ENCODE results near the gene FN3K. TPM values are rescaled to one million over a fixed set of nuclear protein-coding genes. Genes with fewer than 3 reads are reported as not detected.

Gene FN3K
- total and polyA plus RNA-seq, 2 of the 4 experiments (the other 2 are of a cell fraction), result 0.90 to 2.9 TPM

GRCh38 chr17:82751571-82752370, 16.4 kb downstream of the FN3K start, which contains the start of gene TBCD:
Gene TBCD, plus strand, starts transcription at chr17:82752065. Its CDS starts 129 bp downstream, at chr17:82752194.
- dilution Hi-C loops (cut with HindIII; ENCODE audit: low sequenced_read_pairs, unreplicated experiment), result no loop called here
- DNase-seq, result peak; percentile 89
- ATAC-seq (ENCODE audit: low read depth), result peak; percentile 91
- Histone ChIP-seq H4K5ac (ENCODE audit: low read depth, low read length) (no peak within 1 kb of the TSS), H2BK20ac (ENCODE audit: low read depth, low read length) (no peak within 1 kb of the TSS), H3K4me3 (ENCODE audit: insufficient read depth, low read depth, low read length) (peak within 1 kb of the TSS; percentile 93), H2AFZ (replicated peaks; ENCODE audit: low read length, poor library complexity) (peak within 1 kb of the TSS; percentile 100), H3K27ac (ENCODE audit: insufficient read depth, low read length) (peak within 1 kb of the TSS; percentile 88), H3K79me1 (ENCODE audit: low read depth in 1 of 2, low read length in 2 of 2) (peaks cover 28 to 41% of the 10 kb centered on the region in 2 experiments), H3K4me2 (ENCODE audit: low read depth, low read length) (peak within 1 kb of the TSS; percentile 98), H3K18ac (ENCODE audit: low read depth, low read length) (no peak within 1 kb of the TSS), H2BK15ac (ENCODE audit: low read depth, low read length) (no peak within 1 kb of the TSS; the same call in 2 of the 3 replicates), H3K14ac (replicated peaks; ENCODE audit: low read depth, low read length) (no peak within 1 kb of the TSS), H3K36me3 (ENCODE audit: control insufficient read depth, insufficient read depth, low read length) (no peaks in the 10 kb centered on the region), H4K20me1 (ENCODE audit: insufficient read depth, low read length) (peaks cover 16% of the 10 kb centered on the region), H4K8ac (ENCODE audit: low read depth in 2 of 2, low read length in 2 of 2) (peak within 1 kb of the TSS in 1 of 2 experiments; percentile 79; a peak in 2 of 4 replicates), H3K9me3 (ENCODE audit: control insufficient read depth, insufficient read depth, low read length) (no peaks in the 10 kb centered on the region; the same call in 1 of the 2 replicates), H3K27me3 (ENCODE audit: control insufficient read depth, insufficient read depth, low read length) (no peaks in the 10 kb centered on the region), H3K9ac (ENCODE audit: low read depth, low read length) (peak within 1 kb of the TSS; percentile 82), H3K4ac (ENCODE audit: low read depth, low read length) (peak within 1 kb of the TSS; percentile 54), H3K4me1 (ENCODE audit: control insufficient read depth, insufficient read depth, low read length) (peaks cover 4% of the 10 kb centered on the region), H3K9me1 (ENCODE audit: insufficient read depth, low read length) (peaks cover 10% of the 10 kb centered on the region), H2AK5ac (ENCODE audit: low read depth, low read length) (no peak within 1 kb of the TSS), H2AK9ac (replicated peaks; ENCODE audit: low read depth, low read length, poor library complexity) (peak within 1 kb of the TSS; percentile 89), H3K56ac (ENCODE audit: extremely low read depth, insufficient read depth, low read length) (no peak within 1 kb of the TSS; the same call in 1 of the 2 replicates), H2BK5ac (ENCODE audit: low read depth, low read length, poor library complexity, severe bottlenecking) (peak within 1 kb of the TSS; percentile 86), H2BK120ac (ENCODE audit: low read depth, low read length) (no peak within 1 kb of the TSS), H4K91ac (ENCODE audit: insufficient read depth, low read depth, low read length) (peak within 1 kb of the TSS; percentile 62), H3K23ac (ENCODE audit: low read depth, low read length) (0 out of 2 replicates have a peak within 1 kb of the TSS, but pooled peaks have one; percentile 77)
- intact Hi-C loops (cut with micrococcal nuclease), result loop anchor here (2.0 kb wide), 1 partner anchor 53 kb away; the partner anchor contains the start of gene RAB40B
- TF ChIP-seq CTCF (conservative IDR thresholded peaks at IDR 0.05; ENCODE audit: low read depth, low read length) (no peak), BHLHE40 (IDR thresholded peaks at IDR 0.05; ENCODE audit: low read depth, low read length) (peak; percentile 62), MAZ (IDR thresholded peaks at IDR 0.05; ENCODE audit: borderline replicate concordance, low read depth, low read length) (peak; percentile 65; the same call in 1 of the 2 replicates), MAFK (IDR thresholded peaks at IDR 0.05; ENCODE audit: low read depth, low read length) (no peak), POLR2A (IDR thresholded peaks at IDR 0.05; ENCODE audit: low read depth, low read length) (peak; percentile 20; the same call in 1 of the 2 replicates), NFE2L2 (IDR thresholded peaks at IDR 0.05; ENCODE audit: low read depth, low read length) (no peak), RAD21 (IDR thresholded peaks at IDR 0.05; ENCODE audit: low read length) (no peak), MXI1 (IDR thresholded peaks at IDR 0.05; ENCODE audit: borderline replicate concordance, low read depth, low read length) (peak; percentile 90)
- TF ChIP-seq, protein P1, sequence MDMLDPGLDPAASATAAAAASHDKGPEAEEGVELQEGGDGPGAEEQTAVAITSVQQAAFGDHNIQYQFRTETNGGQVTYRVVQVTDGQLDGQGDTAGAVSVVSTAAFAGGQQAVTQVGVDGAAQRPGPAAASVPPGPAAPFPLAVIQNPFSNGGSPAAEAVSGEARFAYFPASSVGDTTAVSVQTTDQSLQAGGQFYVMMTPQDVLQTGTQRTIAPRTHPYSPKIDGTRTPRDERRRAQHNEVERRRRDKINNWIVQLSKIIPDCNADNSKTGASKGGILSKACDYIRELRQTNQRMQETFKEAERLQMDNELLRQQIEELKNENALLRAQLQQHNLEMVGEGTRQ (IDR thresholded peaks at IDR 0.05; ENCODE audit: low read depth, low read length), result peak; percentile 52
- TF ChIP-seq, protein P2, sequence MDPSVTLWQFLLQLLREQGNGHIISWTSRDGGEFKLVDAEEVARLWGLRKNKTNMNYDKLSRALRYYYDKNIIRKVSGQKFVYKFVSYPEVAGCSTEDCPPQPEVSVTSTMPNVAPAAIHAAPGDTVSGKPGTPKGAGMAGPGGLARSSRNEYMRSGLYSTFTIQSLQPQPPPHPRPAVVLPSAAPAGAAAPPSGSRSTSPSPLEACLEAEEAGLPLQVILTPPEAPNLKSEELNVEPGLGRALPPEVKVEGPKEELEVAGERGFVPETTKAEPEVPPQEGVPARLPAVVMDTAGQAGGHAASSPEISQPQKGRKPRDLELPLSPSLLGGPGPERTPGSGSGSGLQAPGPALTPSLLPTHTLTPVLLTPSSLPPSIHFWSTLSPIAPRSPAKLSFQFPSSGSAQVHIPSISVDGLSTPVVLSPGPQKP (IDR thresholded peaks at IDR 0.05; ENCODE audit: borderline replicate concordance, low read depth, low read length), result no peak
- ChIA-PET CTCF (no interaction called here), POLR2A (ENCODE audit: unreplicated experiment) (interaction anchor here (0.6 kb wide), 1 partner anchor 332 kb away, joined by 6 read pairs; no protein-coding TSS in a partner anchor)
- in situ Hi-C loops (cut with MboI; ENCODE audit: low sequenced_read_pairs), result no loop called here
- no TSS peak for BruUV-seq (replicated peaks)
- WGBS, 2 experiments (ENCODE audit: extremely low coverage in 2 of 2, insufficient read length in 1 of 2), result 0% methylated on average over 36 of the region's 114 CpGs; no CpG with 5 or more reads in 1 of the 2 experiments
